Hematopoietic multipotent progenitor cell treated with erythropoietin and hydrocortisone succinate and interleukin-3 and kit ligand, for 17 days (in vitro differentiated cells): Measurements from ENCODE around the gene TMCC3.
"Not testable (repeated sequence)": the region's sequence is repeated elsewhere in the genome, so short reads cannot be mapped to it uniquely, and the experiment has no call there.

Source experiments
- DNase-seq: peaks from one replicate; pipeline ENCODE4 v3.0.0-alpha.2; 2015; ENCODE audit warnings: low spot score

The TMCC3 gene

GRCh38 chr12:94650143-94651056 is at the start of gene TMCC3:
TSS of gene TMCC3 (minus strand) at chr12:94650557. CDS start at chr12:94650430, 127 bp downstream.
- no peak for DNase-seq

- peak; percentile 74 for DNase-seq
These were observed 49.4 kb upstream of the TMCC3 start for GRCh38 chr12:94699801-94700200.

GRCh38 chr12:94698578-94698977 is 48.2 kb upstream of the TMCC3 start:
- no peak for DNase-seq

- no peak for DNase-seq
These were observed 47.3 kb upstream of the TMCC3 start for GRCh38 chr12:94697631-94698030.

GRCh38 chr12:94694732-94695131 is 44.4 kb upstream of the TMCC3 start:
- no peak for DNase-seq

GRCh38 chr12:94692826-94693225 is 42.5 kb upstream of the TMCC3 start:
- not testable (repeated sequence) for DNase-seq

GRCh38 chr12:94690198-94690771 is 39.9 kb upstream of the TMCC3 start:
- no peak for DNase-seq

GRCh38 chr12:94689646-94690036 is 39.3 kb upstream of the TMCC3 start:
- DNase-seq = no peak

- DNase-seq = no peak
These were observed 38.8 kb upstream of the TMCC3 start for GRCh38 chr12:94689002-94689645.

GRCh38 chr12:94687891-94688290 is 37.5 kb upstream of the TMCC3 start:
- DNase-seq = no peak

- DNase-seq = no peak
These were observed 36.7 kb upstream of the TMCC3 start for GRCh38 chr12:94686834-94687628.

GRCh38 chr12:94684416-94685142 is 34.2 kb upstream of the TMCC3 start:
- DNase-seq = no peak

GRCh38 chr12:94679554-94680195 is 29.3 kb upstream of the TMCC3 start:
- no peak for DNase-seq

GRCh38 chr12:94678849-94679248 is 28.5 kb upstream of the TMCC3 start:
- no peak for DNase-seq

- no peak for DNase-seq
These were observed 28.0 kb upstream of the TMCC3 start for GRCh38 chr12:94678379-94678778.

- no peak for DNase-seq
These were observed 27.4 kb upstream of the TMCC3 start for GRCh38 chr12:94677778-94678177.

GRCh38 chr12:94676922-94677321 is 26.6 kb upstream of the TMCC3 start:
- DNase-seq = no peak

GRCh38 chr12:94676031-94676641 is 25.8 kb upstream of the TMCC3 start:
- no peak for DNase-seq

GRCh38 chr12:94674835-94675234 is 24.5 kb upstream of the TMCC3 start:
- DNase-seq = no peak

- no peak for DNase-seq
These were observed 23.7 kb upstream of the TMCC3 start for GRCh38 chr12:94674051-94674451.

- no peak for DNase-seq
These were observed 23.1 kb upstream of the TMCC3 start for GRCh38 chr12:94673496-94673895.
